Endothelial cell of umbilical vein (primary cell): Measurements from ENCODE around the gene SLC11A2. TPM values are rescaled to one million over a fixed set of nuclear protein-coding genes. Genes with fewer than 3 reads are reported as not detected.

Source experiments
- BruUV-seq: library from RNA; stranded (reverse); fragments of 400-500 nt; replicated peaks from 2 replicates; lab custom pipeline; 2021; lab: Mats Ljungman, UMichigan
- CTCF ChIA-PET: fragments of 300-600, 350-600 bp; sonication (Branson Sonifier 250); formaldehyde crosslinking; loops from one replicate; lab custom pipeline; 2021; ENCODE audit warnings: antibody characterized with exemption, inconsistent platforms; lab: Charles Lee
- POLR2A ChIA-PET: fragments of 300-600, 350-600 bp; sonication (Branson Sonifier 250); formaldehyde crosslinking; loops from one replicate; lab custom pipeline; 2021; ENCODE audit warnings: antibody characterized with exemption, inconsistent platforms; lab: Charles Lee
- DNase-seq: peaks from one replicate; pipeline ENCODE4 v3.0.0-alpha.2; 2011; ENCODE audit warnings: low read depth, low spot score
- FAIRE-seq: peaks from 2 replicates; lab custom pipeline; 2011; peaks lifted over from hg19 to GRCh38; lab: Jason Lieb, UNC
- H2AFZ ChIP-seq: 2 replicates; pipeline ENCODE4 v1.6.0; 2012; ENCODE audit warnings: low read depth, low read length, control low read depth, inconsistent platforms
- H3K27ac ChIP-seq: 2 replicates; pipeline ENCODE4 v1.5.1; 2011; ENCODE audit warnings: low read depth, mild to moderate bottlenecking, control low read depth, low read length, moderate library complexity; ENCODE audit not compliant: insufficient read depth
- H3K27me3 ChIP-seq, 2 experiments: 2 replicates each; pipeline versions ENCODE4 v1.6.0 to v1.6.1; 2011; ENCODE audit warnings: low read length in 2 of 2, mixed read lengths in 1 of 2; ENCODE audit not compliant: control insufficient read depth in 2 of 2, insufficient read depth in 2 of 2
- H3K36me3 ChIP-seq, 2 experiments: 2 replicates in 1 of 2; 3 replicates in 1 of 2; pipeline ENCODE4 v1.5.1; 2011; ENCODE audit warnings: low read length in 2 of 2, mild to moderate bottlenecking in 1 of 2, moderate library complexity in 1 of 2; ENCODE audit not compliant: control insufficient read depth in 2 of 2, insufficient read depth in 2 of 2; ENCODE audit errors: extremely low read depth in 1 of 2
- H3K4me1 ChIP-seq: 3 replicates; pipeline ENCODE4 v1.5.1; 2011; ENCODE audit warnings: mild to moderate bottlenecking, low read length; ENCODE audit not compliant: control insufficient read depth, insufficient read depth; ENCODE audit errors: extremely low read depth
- H3K4me2 ChIP-seq: 2 replicates; pipeline ENCODE4 v1.6.1; 2011; ENCODE audit warnings: low read length, control low read depth, mixed read lengths; ENCODE audit not compliant: insufficient read depth
- H3K4me3 ChIP-seq, 3 experiments: fragments of 200-600 bp in 1 of 3; sonication (generic), shearing (Covaris generic) in 1 of 3; replicated peaks in 1 of 3; 2 replicates each; pipeline ENCODE4 v1.5.1; 2011 to 2016; ENCODE audit warnings: control low read depth in 3 of 3, low read length in 3 of 3, mild to moderate bottlenecking in 2 of 3, inconsistent platforms in 1 of 3, low read depth in 1 of 3, moderate library complexity in 1 of 3; ENCODE audit not compliant: insufficient read depth in 1 of 3
- H3K79me2 ChIP-seq: 2 replicates; pipeline ENCODE4 v1.6.0; 2012; ENCODE audit warnings: low read length, inconsistent platforms; ENCODE audit not compliant: control insufficient read depth, insufficient read depth
- H3K9ac ChIP-seq: replicated peaks from 2 replicates; pipeline ENCODE3; 2011; ENCODE audit warnings: low read length, control low read depth; ENCODE audit not compliant: insufficient read depth; ENCODE audit errors: extremely low read depth
- H3K9me1 ChIP-seq: replicated peaks from 3 replicates; pipeline ENCODE4 v1.6.0; 2011; ENCODE audit warnings: mild to moderate bottlenecking, low read length; ENCODE audit not compliant: control insufficient read depth, insufficient read depth; ENCODE audit errors: extremely low read depth
- H3K9me3 ChIP-seq: replicated peaks from 2 replicates; pipeline ENCODE4 v1.5.1; 2012; ENCODE audit warnings: low read length, inconsistent platforms; ENCODE audit not compliant: control insufficient read depth, insufficient read depth
- H4K20me1 ChIP-seq: replicated peaks from 2 replicates; pipeline ENCODE3; 2011; ENCODE audit warnings: mild to moderate bottlenecking, low read length; ENCODE audit not compliant: control insufficient read depth, insufficient read depth; ENCODE audit errors: extremely low read depth
- EZH2 ChIP-seq: IDR thresholded peaks from 2 replicates; pipeline ENCODE4 v1.6.1; 2012; ENCODE audit warnings: borderline replicate concordance, low read depth, mild to moderate bottlenecking, moderate library complexity, low read length, inconsistent platforms; ENCODE audit not compliant: severe bottlenecking
- FOS ChIP-seq: IDR thresholded peaks from 2 replicates; pipeline ENCODE4 v1.6.1; 2011; ENCODE audit warnings: mild to moderate bottlenecking, low read length, moderate library complexity, borderline replicate concordance; ENCODE audit not compliant: insufficient read depth
- GATA2 ChIP-seq: IDR thresholded peaks from 2 replicates; pipeline ENCODE4 v1.7.0; 2011; ENCODE audit warnings: low read depth, mild to moderate bottlenecking, moderate library complexity, mixed read lengths, low read length; ENCODE audit not compliant: insufficient read length, insufficient read depth
- JUN ChIP-seq: IDR thresholded peaks from 2 replicates; pipeline ENCODE4 v1.6.1; 2011; ENCODE audit warnings: borderline replicate concordance, low read depth; ENCODE audit not compliant: insufficient read length, insufficient read depth
- MYC ChIP-seq: IDR thresholded peaks from one replicate; pipeline ENCODE4 v1.6.1; 2011; ENCODE audit warnings: mild to moderate bottlenecking, low read depth, low read length
- POLR2A ChIP-seq: IDR thresholded peaks from 2 replicates; pipeline ENCODE4 v1.6.1; 2012; ENCODE audit warnings: low read depth, mild to moderate bottlenecking, control low read depth, low read length
- POLR2AphosphoS5 ChIP-seq: IDR thresholded peaks from 2 replicates; pipeline ENCODE4 v1.6.1; 2012; ENCODE audit warnings: low read depth, mild to moderate bottlenecking, control low read depth, low read length, moderate library complexity; ENCODE audit not compliant: insufficient read depth
- dilution Hi-C: fragments of 300-500 bp; cut with MboI; formaldehyde crosslinking; loops from one replicate; pipeline ENCODE4 v1.15.0; 2019; ENCODE audit warnings: low sequenced_read_pairs; ENCODE audit not compliant: extremely low pct_ligation_motif_present
- intact Hi-C: fragments of 100-400 bp; cut with micrococcal nuclease; formaldehyde crosslinking; loops from one replicate; pipeline ENCODE4 v1.10.0; 2022
- polyA plus RNA-seq, 4 experiments: library from polyadenylated mRNA; depleted of rRNA in 3 of 4; stranded (reverse) in 3 of 4; unstranded in 1 of 4; fragments of >200 nt; gene quantifications; 2 replicates each; pipeline versions ENCODE4 v1.2.1 to v1.2.3, GENCODE V29; 2011 to 2012; ENCODE audit warnings: missing spikeins in 1 of 4
- small RNA-seq: library from RNA; depleted of rRNA; stranded (forward); fragments of <200 nt; gene quantifications from one replicate; pipeline ENCODE3, GENCODE V24; 2012; ENCODE audit warnings: low replicate concordance, low read depth; ENCODE audit not compliant: insufficient read depth, insufficient read length
- total RNA-seq: library from RNA; stranded (reverse); gene quantifications from 2 replicates; pipeline ENCODE4 v1.2.3, GENCODE V29; 2021
- TF ChIP-seq, protein P1 (sequence below): IDR thresholded peaks from 2 replicates; pipeline ENCODE4 v1.6.1; 2011; ENCODE audit not compliant: insufficient read depth, insufficient read length
- TF ChIP-seq, protein P2 (sequence below), 2 donors: IDR thresholded peaks; 1 replicate in 1 of 2; 2 replicates in 1 of 2; pipeline ENCODE4 v1.5.1; 2011; ENCODE audit warnings: low read length in 2 of 2, mild to moderate bottlenecking in 2 of 2, moderate library complexity in 2 of 2, control low read depth in 1 of 2, inconsistent platforms in 1 of 2, low read depth in 1 of 2; ENCODE audit not compliant: insufficient read depth in 1 of 2; ENCODE audit errors: extremely low read depth in 1 of 2

SLC11A2 gene
- total and polyA plus RNA-seq, 2 donors (not counting 3 experiments of a cell fraction or from before 2014, with no cell fraction given) = 47.5 to 56.4 TPM

DNA sequence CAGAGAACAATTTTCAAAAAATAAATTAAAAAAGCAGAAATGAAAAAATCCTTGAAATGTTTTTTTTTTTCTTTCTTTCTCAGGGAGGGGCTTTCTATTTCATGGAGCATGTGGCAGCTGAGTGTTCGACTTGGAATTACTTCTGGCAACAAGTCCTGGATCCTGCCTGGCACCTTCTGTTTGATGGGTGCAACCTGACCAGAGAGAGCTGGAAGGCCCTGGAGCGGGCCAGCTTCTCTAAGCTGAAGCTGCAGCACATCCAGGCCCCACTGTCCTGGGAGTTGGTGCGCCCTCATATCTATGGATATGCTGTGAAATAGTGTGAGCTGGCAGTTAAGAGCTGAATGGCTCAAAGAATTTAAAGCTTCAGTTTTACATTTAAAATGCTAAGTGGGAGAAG, 96.4 kb downstream of the SLC11A2 start:
- Histone ChIP-seq H3K4me3 (no peak overlapping the region), H3K9ac (no peak overlapping the region), H3K79me2 (no peaks in the 10 kb centered on the region), H2AFZ (no peak overlapping the region), H3K27ac (no peak overlapping the region), H3K9me1 (no peaks in the 10 kb centered on the region), H4K20me1 (no peaks in the 10 kb centered on the region), H3K27me3 (no peaks in the 10 kb centered on the region), H3K4me1 (peaks cover 9% of the 10 kb centered on the region), H3K36me3 (peaks cover 0 to 3% of the 10 kb centered on the region in 2 experiments), H3K4me2 (no peak overlapping the region), H3K9me3 (no peaks in the 10 kb centered on the region)
- ChIA-PET CTCF (interaction anchor here (0.9 to 3.1 kb wide), 3 partner anchors 57 to 688 kb away, joined by 3 to 9 read pairs (median 3); no protein-coding TSS in a partner anchor), POLR2A (interaction anchor here (0.7 kb wide), 1 partner anchor 865 kb away, joined by 4 read pairs; no protein-coding TSS in a partner anchor)
- BruUV-seq = no TSS peak
- no peak for TF ChIP-seq MYC
- TF ChIP-seq GATA2 = no peak
- no peak for TF ChIP-seq EZH2
- TF ChIP-seq, protein P1, sequence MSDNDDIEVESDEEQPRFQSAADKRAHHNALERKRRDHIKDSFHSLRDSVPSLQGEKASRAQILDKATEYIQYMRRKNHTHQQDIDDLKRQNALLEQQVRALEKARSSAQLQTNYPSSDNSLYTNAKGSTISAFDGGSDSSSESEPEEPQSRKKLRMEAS = no peak
- no peak for TF ChIP-seq FOS
- TF ChIP-seq POLR2A = no peak
- TF ChIP-seq, protein P2, sequence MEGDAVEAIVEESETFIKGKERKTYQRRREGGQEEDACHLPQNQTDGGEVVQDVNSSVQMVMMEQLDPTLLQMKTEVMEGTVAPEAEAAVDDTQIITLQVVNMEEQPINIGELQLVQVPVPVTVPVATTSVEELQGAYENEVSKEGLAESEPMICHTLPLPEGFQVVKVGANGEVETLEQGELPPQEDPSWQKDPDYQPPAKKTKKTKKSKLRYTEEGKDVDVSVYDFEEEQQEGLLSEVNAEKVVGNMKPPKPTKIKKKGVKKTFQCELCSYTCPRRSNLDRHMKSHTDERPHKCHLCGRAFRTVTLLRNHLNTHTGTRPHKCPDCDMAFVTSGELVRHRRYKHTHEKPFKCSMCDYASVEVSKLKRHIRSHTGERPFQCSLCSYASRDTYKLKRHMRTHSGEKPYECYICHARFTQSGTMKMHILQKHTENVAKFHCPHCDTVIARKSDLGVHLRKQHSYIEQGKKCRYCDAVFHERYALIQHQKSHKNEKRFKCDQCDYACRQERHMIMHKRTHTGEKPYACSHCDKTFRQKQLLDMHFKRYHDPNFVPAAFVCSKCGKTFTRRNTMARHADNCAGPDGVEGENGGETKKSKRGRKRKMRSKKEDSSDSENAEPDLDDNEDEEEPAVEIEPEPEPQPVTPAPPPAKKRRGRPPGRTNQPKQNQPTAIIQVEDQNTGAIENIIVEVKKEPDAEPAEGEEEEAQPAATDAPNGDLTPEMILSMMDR (IDR thresholded peaks at IDR 0.05; ENCODE audit: extremely low read depth in 1 of 2, insufficient read depth in 1 of 2, low read depth in 1 of 2, low read length in 2 of 2) = no peak
- no peak for TF ChIP-seq POLR2AphosphoS5
- no peak for TF ChIP-seq JUN
- dilution Hi-C loops = no loop called here
- no peak for FAIRE-seq
- no peak for DNase-seq
- intact Hi-C loops = loop anchor here (5.0 kb wide), 1 partner anchor 57 kb away; no protein-coding TSS in a partner anchor

Small RNA genes within 50 kb of the gene (small RNA-seq; reads per million reads assigned to genes)
- gene AC008121.1 (not detected), gene RF00019 (not detected), gene RNU6-1273P (not detected), gene RNU6-87P (not detected)

Other genes starting within 250 kb of the SLC11A2 start
- not detected in 2 replicates for gene TMPRSS12, start 183.5 kb downstream of the SLC11A2 start, total RNA-seq
- not detected in 2 replicates for gene TMPRSS12, start 183.5 kb downstream of the SLC11A2 start, polyA plus RNA-seq
- not detected in 2 replicates for gene HIGD1C, start 73.8 kb downstream of the SLC11A2 start, total RNA-seq
- not detected in 2 replicates for gene HIGD1C, start 73.8 kb downstream of the SLC11A2 start, polyA plus RNA-seq
- gene LETMD1, start 21.9 kb upstream of the SLC11A2 start, total RNA-seq = 33.8 and 38.9 TPM in 2 replicates
- 43.4 and 47.7 TPM in 2 replicates for gene LETMD1, start 21.9 kb upstream of the SLC11A2 start, polyA plus RNA-seq
- gene CSRNP2, start 57.2 kb upstream of the SLC11A2 start, total RNA-seq = 42.1 and 49.7 TPM in 2 replicates
- gene CSRNP2, start 57.2 kb upstream of the SLC11A2 start, polyA plus RNA-seq = 23.3 and 24.2 TPM in 2 replicates
- gene TFCP2, start 146.8 kb upstream of the SLC11A2 start, total RNA-seq = 24.9 and 28.6 TPM in 2 replicates
- gene TFCP2, start 146.8 kb upstream of the SLC11A2 start, polyA plus RNA-seq = 7.1 and 10.2 TPM in 2 replicates
- 14.4 and 17.5 TPM in 2 replicates for gene POU6F1, start 191.7 kb upstream of the SLC11A2 start, total RNA-seq
- gene POU6F1, start 191.7 kb upstream of the SLC11A2 start, polyA plus RNA-seq = 5.4 and 6.4 TPM in 2 replicates
- 177 TPM in 2 replicates for gene DAZAP2, start 212.4 kb upstream of the SLC11A2 start, total RNA-seq
- gene DAZAP2, start 212.4 kb upstream of the SLC11A2 start, polyA plus RNA-seq = 497 and 614 TPM in 2 replicates
- 26.2 and 29.1 TPM in 2 replicates for gene SMAGP, start 244.0 kb upstream of the SLC11A2 start, total RNA-seq
- gene SMAGP, start 244.0 kb upstream of the SLC11A2 start, polyA plus RNA-seq = 17.3 and 21.4 TPM in 2 replicates